Measurements from ENCODE around the gene IGF1R.

The IGF1R gene

GRCh38 chr15:98737159-98737558 lies 88.8 kb downstream of the IGF1R start:
- Mint-ChIP-seq H3K4me3 (no peak overlapping the region), H3K4me1 (ENCODE audit: low read depth) (peaks cover 22% of the 10 kb centered on the region), H3K27ac (no peak overlapping the region), H3K36me3 (ENCODE audit: low read depth) (no peaks in the 10 kb centered on the region), H3K27me3 (no peaks in the 10 kb centered on the region), H3K9me3 (no peaks in the 10 kb centered on the region)
- intact Hi-C loops (cut with micrococcal nuclease) = loop anchor here (10.0 kb wide), 1 partner anchor 62 kb away; no protein-coding TSS in a partner anchor

GRCh38 chr15:98737721-98738120 lies 89.4 kb downstream of the IGF1R start:
- Mint-ChIP-seq H3K27ac (no peak overlapping the region), H3K36me3 (ENCODE audit: low read depth) (no peaks in the 10 kb centered on the region), H3K4me1 (ENCODE audit: low read depth) (peaks cover 22% of the 10 kb centered on the region), H3K4me3 (no peak overlapping the region), H3K27me3 (no peaks in the 10 kb centered on the region), H3K9me3 (no peaks in the 10 kb centered on the region)
- intact Hi-C loops (cut with micrococcal nuclease) = loop anchor here (10.0 kb wide), 1 partner anchor 63 kb away; no protein-coding TSS in a partner anchor

- Mint-ChIP-seq H3K9me3 (no peaks in the 10 kb centered on the region), H3K27ac (no peak overlapping the region), H3K4me1 (ENCODE audit: low read depth) (peaks cover 25% of the 10 kb centered on the region), H3K36me3 (ENCODE audit: low read depth) (no peaks in the 10 kb centered on the region), H3K4me3 (no peak overlapping the region), H3K27me3 (no peaks in the 10 kb centered on the region)
- intact Hi-C loops (cut with micrococcal nuclease) = loop anchor here (10.0 kb wide), 1 partner anchor 64 kb away; no protein-coding TSS in a partner anchor
Measured at GRCh38 chr15:98738689-98739401, 90.5 kb downstream of the IGF1R start.

GRCh38 chr15:98740295-98740694 lies 92.0 kb downstream of the IGF1R start:
- Mint-ChIP-seq H3K36me3 (ENCODE audit: low read depth) (no peaks in the 10 kb centered on the region), H3K4me1 (ENCODE audit: low read depth) (peaks cover 28% of the 10 kb centered on the region), H3K9me3 (no peaks in the 10 kb centered on the region), H3K27me3 (no peaks in the 10 kb centered on the region), H3K4me3 (no peak overlapping the region), H3K27ac (no peak overlapping the region)
- intact Hi-C loops (cut with micrococcal nuclease) = no loop called here

- intact Hi-C loops (cut with micrococcal nuclease) = no loop called here
- no peaks in the 10 kb centered on the region for H3K9me3 Mint-ChIP-seq
- H3K36me3 Mint-ChIP-seq (ENCODE audit: low read depth) = no peaks in the 10 kb centered on the region
- no peak overlapping the region for H3K27ac Mint-ChIP-seq
- H3K27me3 Mint-ChIP-seq = no peaks in the 10 kb centered on the region
- H3K4me1 Mint-ChIP-seq (ENCODE audit: low read depth) = peaks cover 28% of the 10 kb centered on the region
- no peak overlapping the region for H3K4me3 Mint-ChIP-seq
Measured at GRCh38 chr15:98740963-98741362, 92.6 kb downstream of the IGF1R start.

GRCh38 chr15:98743177-98743576 lies 94.8 kb downstream of the IGF1R start:
- no peak overlapping the region for H3K27ac Mint-ChIP-seq
- intact Hi-C loops (cut with micrococcal nuclease) = no loop called here
- no peaks in the 10 kb centered on the region for H3K27me3 Mint-ChIP-seq
- H3K4me3 Mint-ChIP-seq = no peak overlapping the region
- peaks cover 37% of the 10 kb centered on the region for H3K4me1 Mint-ChIP-seq (ENCODE audit: low read depth)
- no peaks in the 10 kb centered on the region for H3K36me3 Mint-ChIP-seq (ENCODE audit: low read depth)
- no peaks in the 10 kb centered on the region for H3K9me3 Mint-ChIP-seq

- no peaks in the 10 kb centered on the region for H3K9me3 Mint-ChIP-seq
- no peak overlapping the region for H3K4me3 Mint-ChIP-seq
- H3K4me1 Mint-ChIP-seq (ENCODE audit: low read depth) = peaks cover 32% of the 10 kb centered on the region
- intact Hi-C loops (cut with micrococcal nuclease) = no loop called here
- peak overlapping the region; percentile 9 for H3K27ac Mint-ChIP-seq
- H3K36me3 Mint-ChIP-seq (ENCODE audit: low read depth) = no peaks in the 10 kb centered on the region
- H3K27me3 Mint-ChIP-seq = no peaks in the 10 kb centered on the region
Measured at GRCh38 chr15:98744506-98744905, 96.2 kb downstream of the IGF1R start.

GRCh38 chr15:98745179-98745578 lies 96.8 kb downstream of the IGF1R start:
- H3K36me3 Mint-ChIP-seq (ENCODE audit: low read depth) = no peaks in the 10 kb centered on the region
- no peak overlapping the region for H3K27ac Mint-ChIP-seq
- H3K27me3 Mint-ChIP-seq = no peaks in the 10 kb centered on the region
- intact Hi-C loops (cut with micrococcal nuclease) = no loop called here
- H3K4me3 Mint-ChIP-seq = no peak overlapping the region
- no peaks in the 10 kb centered on the region for H3K9me3 Mint-ChIP-seq
- peaks cover 32% of the 10 kb centered on the region for H3K4me1 Mint-ChIP-seq (ENCODE audit: low read depth)

GRCh38 chr15:98745650-98746374 lies 97.5 kb downstream of the IGF1R start:
- H3K27ac Mint-ChIP-seq = no peak overlapping the region
- H3K4me3 Mint-ChIP-seq = no peak overlapping the region
- no peaks in the 10 kb centered on the region for H3K9me3 Mint-ChIP-seq
- no peaks in the 10 kb centered on the region for H3K27me3 Mint-ChIP-seq
- H3K4me1 Mint-ChIP-seq (ENCODE audit: low read depth) = peaks cover 32% of the 10 kb centered on the region
- intact Hi-C loops (cut with micrococcal nuclease) = no loop called here
- no peaks in the 10 kb centered on the region for H3K36me3 Mint-ChIP-seq (ENCODE audit: low read depth)

- H3K9me3 Mint-ChIP-seq = no peaks in the 10 kb centered on the region
- intact Hi-C loops (cut with micrococcal nuclease) = no loop called here
- H3K36me3 Mint-ChIP-seq (ENCODE audit: low read depth) = no peaks in the 10 kb centered on the region
- H3K4me3 Mint-ChIP-seq = no peak overlapping the region
- H3K4me1 Mint-ChIP-seq (ENCODE audit: low read depth) = peaks cover 32% of the 10 kb centered on the region
- H3K27ac Mint-ChIP-seq = no peak overlapping the region
- H3K27me3 Mint-ChIP-seq = no peaks in the 10 kb centered on the region
Measured at GRCh38 chr15:98746375-98747155, 98.2 kb downstream of the IGF1R start.

GRCh38 chr15:98751767-98752166 lies 103.4 kb downstream of the IGF1R start:
- H3K27me3 Mint-ChIP-seq = no peaks in the 10 kb centered on the region
- H3K36me3 Mint-ChIP-seq (ENCODE audit: low read depth) = no peaks in the 10 kb centered on the region
- intact Hi-C loops (cut with micrococcal nuclease) = no loop called here
- no peaks in the 10 kb centered on the region for H3K9me3 Mint-ChIP-seq
- H3K4me1 Mint-ChIP-seq (ENCODE audit: low read depth) = peaks cover 19% of the 10 kb centered on the region
- H3K4me3 Mint-ChIP-seq = no peak overlapping the region
- no peak overlapping the region for H3K27ac Mint-ChIP-seq

GRCh38 chr15:98753726-98754656 lies 105.7 kb downstream of the IGF1R start:
- intact Hi-C loops (cut with micrococcal nuclease) = no loop called here
- Mint-ChIP-seq H3K27me3 (no peaks in the 10 kb centered on the region), H3K4me3 (peak overlapping the region; percentile 60), H3K27ac (peak overlapping the region; percentile 65), H3K4me1 (ENCODE audit: low read depth) (peaks cover 25% of the 10 kb centered on the region), H3K9me3 (no peaks in the 10 kb centered on the region), H3K36me3 (ENCODE audit: low read depth) (no peaks in the 10 kb centered on the region)

- Mint-ChIP-seq H3K9me3 (no peaks in the 10 kb centered on the region), H3K4me1 (ENCODE audit: low read depth) (peaks cover 25% of the 10 kb centered on the region), H3K36me3 (ENCODE audit: low read depth) (no peaks in the 10 kb centered on the region), H3K4me3 (peak overlapping the region; percentile 60), H3K27ac (peak overlapping the region; percentile 65), H3K27me3 (no peaks in the 10 kb centered on the region)
- intact Hi-C loops (cut with micrococcal nuclease) = no loop called here
Measured at GRCh38 chr15:98754657-98755022, 106.3 kb downstream of the IGF1R start.
